Activated CD4-positive, alpha-beta memory T cell treated with anti-CD3 and anti-CD28 coated beads for 36 hours (primary cell): ENCODE data around the gene GRID1. TPM values are rescaled to one million over a fixed set of nuclear protein-coding genes. Genes with fewer than 3 reads are reported as not detected.

Experiments used
- CTCF ChIA-PET: fragments of 350-600 bp; sonication (Branson Sonifier 250); formaldehyde crosslinking; loops from one replicate; lab custom pipeline; 2021; ENCODE audit warnings: antibody characterized with exemption, inconsistent platforms; lab: Charles Lee
- POLR2A ChIA-PET: fragments of 350-600 bp; sonication (Branson Sonifier 250); formaldehyde crosslinking; loops from one replicate; lab custom pipeline; 2021; ENCODE audit warnings: antibody characterized with exemption; lab: Charles Lee
- DNase-seq: peaks from one replicate; pipeline ENCODE4 v3.0.0-alpha.2; 2020
- H3K27ac Mint-ChIP-seq: one replicate; pipeline ENCODE4 v1.8.0; 2021; ENCODE audit warnings: mixed read lengths
- H3K27me3 Mint-ChIP-seq: one replicate; pipeline ENCODE4 v1.8.0; 2021; ENCODE audit warnings: mixed read lengths
- H3K36me3 Mint-ChIP-seq: one replicate; pipeline ENCODE4 v1.8.0; 2021; ENCODE audit warnings: mixed read lengths
- H3K4me1 Mint-ChIP-seq: one replicate; pipeline ENCODE4 v1.8.0; 2021; ENCODE audit warnings: low read depth, mixed read lengths
- H3K4me3 Mint-ChIP-seq: one replicate; pipeline ENCODE4 v1.8.0; 2021; ENCODE audit warnings: mild to moderate bottlenecking, mixed read lengths
- H3K9me3 Mint-ChIP-seq: one replicate; pipeline ENCODE4 v1.8.0; 2021; ENCODE audit warnings: mixed read lengths
- intact Hi-C: fragments of 100-400 bp; cut with micrococcal nuclease; formaldehyde crosslinking; loops from one replicate; pipeline ENCODE4 v1.15.1; 2023
- total RNA-seq, 2 experiments: library from RNA; stranded (reverse); gene quantifications; one replicate each; pipeline ENCODE4 v1.2.3, GENCODE V29; 2021

The GRID1 gene
- total RNA-seq, 2 experiments from 2014 or later: not detected

DNA sequence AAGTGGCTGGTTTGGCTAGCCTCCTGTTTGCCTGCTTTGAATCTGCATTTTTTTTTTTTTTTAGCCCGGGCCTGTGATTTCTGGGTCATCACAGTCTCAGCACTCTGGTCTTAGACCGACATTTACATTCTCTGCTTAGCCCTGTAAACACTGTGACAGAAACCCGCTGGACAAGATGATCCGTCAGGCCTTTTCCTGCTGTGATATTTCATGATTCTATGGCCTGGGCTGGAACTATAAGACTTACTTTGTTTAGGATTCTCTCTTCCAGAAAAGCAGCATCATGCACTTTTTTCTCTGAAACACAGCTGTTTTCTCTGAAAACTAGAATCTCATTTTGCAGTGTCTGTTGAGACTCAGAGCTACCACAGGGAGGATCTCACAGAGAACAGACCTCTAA lies 705.5 kb downstream of the GRID1 start:
- Mint-ChIP-seq H3K4me1 (no peaks in the 10 kb centered on the region), H3K27ac (no peak overlapping the region), H3K27me3 (no peaks in the 10 kb centered on the region), H3K9me3 (no peaks in the 10 kb centered on the region), H3K4me3 (no peak overlapping the region), H3K36me3 (no peaks in the 10 kb centered on the region)
- intact Hi-C loops: no loop called here
- no peak for DNase-seq
- ChIA-PET CTCF (no interaction called here), POLR2A (no interaction called here)

DNA sequence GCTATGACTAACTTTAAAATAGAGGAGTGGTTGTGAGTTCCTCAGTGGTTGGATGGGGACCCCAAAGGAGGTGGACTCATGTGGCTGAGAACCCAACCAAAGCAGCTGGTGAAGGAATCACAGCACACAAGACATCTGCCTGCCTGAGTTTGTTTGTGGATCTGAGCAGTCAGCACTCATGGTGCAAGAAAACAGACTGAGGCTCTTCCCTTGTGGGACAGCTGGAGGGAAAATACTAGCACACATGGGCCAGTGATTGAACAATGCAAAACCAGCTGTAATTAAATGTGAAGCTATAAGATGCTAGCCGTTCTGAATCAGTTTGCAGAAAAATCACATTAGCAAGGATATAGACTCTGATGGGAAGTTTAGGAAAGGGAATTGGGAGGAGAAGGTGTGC lies 707.3 kb downstream of the GRID1 start:
- Mint-ChIP-seq H3K36me3 (no peaks in the 10 kb centered on the region), H3K4me3 (no peak overlapping the region), H3K4me1 (no peaks in the 10 kb centered on the region), H3K27ac (no peak overlapping the region), H3K27me3 (no peaks in the 10 kb centered on the region), H3K9me3 (no peaks in the 10 kb centered on the region)
- CTCF ChIA-PET: no interaction called here
- POLR2A ChIA-PET: no interaction called here
- no peak for DNase-seq
- intact Hi-C loops: no loop called here

DNA sequence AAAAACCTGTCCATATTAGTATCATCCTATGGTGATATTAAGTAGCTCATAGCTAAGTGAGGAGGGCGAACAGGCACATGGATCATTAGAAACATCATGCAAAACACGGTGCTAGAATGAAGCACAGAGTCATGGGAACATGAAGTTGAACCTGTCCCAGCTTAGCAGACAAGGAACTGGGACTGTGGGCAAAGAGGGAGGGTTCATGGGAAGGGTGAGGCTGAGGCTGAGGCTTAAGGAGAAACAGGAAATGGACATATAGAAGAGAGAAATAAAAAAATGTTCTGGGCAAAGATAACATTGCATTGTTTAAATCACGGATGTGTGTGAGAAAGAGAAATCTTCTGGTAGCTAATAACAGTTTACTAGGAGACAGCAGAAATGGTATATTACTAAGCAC lies 708.1 kb downstream of the GRID1 start:
- intact Hi-C loops: no loop called here
- Mint-ChIP-seq H3K4me3 (no peak overlapping the region), H3K27me3 (no peaks in the 10 kb centered on the region), H3K36me3 (no peaks in the 10 kb centered on the region), H3K4me1 (no peaks in the 10 kb centered on the region), H3K9me3 (no peaks in the 10 kb centered on the region), H3K27ac (no peak overlapping the region)
- ChIA-PET CTCF (no interaction called here), POLR2A (no interaction called here)
- DNase-seq: no peak

DNA sequence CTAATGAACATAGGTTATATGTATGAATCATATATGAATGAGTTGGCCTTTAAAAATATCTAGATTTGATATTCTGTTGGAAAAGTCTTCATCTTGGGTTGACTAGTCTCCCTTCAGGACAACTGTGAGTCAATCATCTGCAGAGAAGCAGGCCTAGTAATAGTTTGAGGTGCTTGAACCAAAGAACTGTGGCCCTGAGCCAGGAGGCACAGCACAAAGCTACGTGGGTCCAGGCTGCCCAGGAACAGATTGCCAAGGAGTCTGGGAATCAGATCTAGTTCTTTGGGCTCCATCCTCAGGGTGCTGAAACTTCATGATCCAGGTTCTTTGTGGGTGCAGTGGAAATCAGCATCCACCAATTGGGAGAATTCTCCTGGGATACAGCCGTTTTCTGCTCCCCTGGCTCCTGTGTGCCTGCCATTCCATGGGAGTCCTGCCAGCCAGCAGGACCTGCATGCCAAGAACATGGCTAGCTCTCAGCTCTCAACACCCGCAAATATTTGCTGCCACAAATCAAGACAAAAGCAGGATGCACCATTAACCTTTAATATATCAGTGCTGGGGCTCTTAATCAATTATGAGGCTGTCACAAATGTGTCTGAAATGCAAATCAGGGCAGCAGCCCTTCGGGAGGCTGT lies 709.0 kb downstream of the GRID1 start:
- intact Hi-C loops: no loop called here
- DNase-seq: no peak
- Mint-ChIP-seq H3K9me3 (no peaks in the 10 kb centered on the region), H3K4me1 (no peaks in the 10 kb centered on the region), H3K4me3 (no peak overlapping the region), H3K27me3 (no peaks in the 10 kb centered on the region), H3K36me3 (no peaks in the 10 kb centered on the region), H3K27ac (no peak overlapping the region)
- POLR2A ChIA-PET: no interaction called here
- CTCF ChIA-PET: interaction anchor here (0.6 kb wide), 1 partner anchor 14 kb away, joined by 3 read pairs; no protein-coding TSS in a partner anchor

DNA sequence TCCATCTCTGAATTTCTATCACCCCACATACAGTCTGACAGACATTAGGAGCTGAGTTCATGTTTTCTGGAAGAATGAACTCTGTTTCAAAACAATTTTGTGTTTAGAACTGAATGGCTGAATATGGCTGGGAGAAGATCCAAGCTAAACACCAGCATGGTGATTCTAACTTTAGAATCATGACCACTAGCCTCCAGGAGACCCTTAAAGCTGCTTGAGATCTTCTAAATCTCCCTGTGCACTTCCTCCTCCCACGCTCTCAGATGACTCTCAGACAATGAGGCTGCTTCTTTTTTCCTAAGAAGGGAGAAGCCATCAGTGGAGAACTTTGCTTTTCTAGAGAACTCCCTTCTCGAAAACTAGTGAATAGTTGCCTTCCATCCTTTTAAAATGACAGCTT lies 711.2 kb downstream of the GRID1 start:
- POLR2A ChIA-PET: interaction anchor here (1.1 kb wide), 1 partner anchor 10 kb away, joined by 3 read pairs; no protein-coding TSS in a partner anchor
- H3K36me3 Mint-ChIP-seq: no peaks in the 10 kb centered on the region
- no peaks in the 10 kb centered on the region for H3K9me3 Mint-ChIP-seq
- H3K27ac Mint-ChIP-seq: no peak overlapping the region
- no peaks in the 10 kb centered on the region for H3K4me1 Mint-ChIP-seq
- H3K27me3 Mint-ChIP-seq: no peaks in the 10 kb centered on the region
- CTCF ChIA-PET: no interaction called here
- no peak for DNase-seq
- intact Hi-C loops: no loop called here
- H3K4me3 Mint-ChIP-seq: no peak overlapping the region

DNA sequence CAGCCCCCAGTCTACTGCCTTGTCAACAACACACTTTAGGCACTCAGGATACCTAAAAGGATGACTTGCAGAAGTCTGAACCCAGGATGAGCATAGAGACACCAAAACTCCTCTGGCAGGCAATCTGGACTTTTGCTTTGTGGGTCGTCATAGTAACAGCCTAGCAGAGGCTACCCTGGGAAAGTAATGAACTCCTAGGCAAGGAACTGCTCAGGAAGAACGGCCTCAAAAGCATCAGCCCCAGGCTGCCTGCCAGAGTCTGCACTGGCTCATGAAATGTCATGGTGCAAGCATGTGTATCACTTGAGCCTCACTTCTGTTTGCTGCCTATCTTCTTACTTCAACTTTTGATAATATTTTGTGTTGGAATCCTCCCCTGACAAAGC lies 715.1 kb downstream of the GRID1 start:
- intact Hi-C loops: no loop called here
- H3K4me1 Mint-ChIP-seq: no peaks in the 10 kb centered on the region

DNA sequence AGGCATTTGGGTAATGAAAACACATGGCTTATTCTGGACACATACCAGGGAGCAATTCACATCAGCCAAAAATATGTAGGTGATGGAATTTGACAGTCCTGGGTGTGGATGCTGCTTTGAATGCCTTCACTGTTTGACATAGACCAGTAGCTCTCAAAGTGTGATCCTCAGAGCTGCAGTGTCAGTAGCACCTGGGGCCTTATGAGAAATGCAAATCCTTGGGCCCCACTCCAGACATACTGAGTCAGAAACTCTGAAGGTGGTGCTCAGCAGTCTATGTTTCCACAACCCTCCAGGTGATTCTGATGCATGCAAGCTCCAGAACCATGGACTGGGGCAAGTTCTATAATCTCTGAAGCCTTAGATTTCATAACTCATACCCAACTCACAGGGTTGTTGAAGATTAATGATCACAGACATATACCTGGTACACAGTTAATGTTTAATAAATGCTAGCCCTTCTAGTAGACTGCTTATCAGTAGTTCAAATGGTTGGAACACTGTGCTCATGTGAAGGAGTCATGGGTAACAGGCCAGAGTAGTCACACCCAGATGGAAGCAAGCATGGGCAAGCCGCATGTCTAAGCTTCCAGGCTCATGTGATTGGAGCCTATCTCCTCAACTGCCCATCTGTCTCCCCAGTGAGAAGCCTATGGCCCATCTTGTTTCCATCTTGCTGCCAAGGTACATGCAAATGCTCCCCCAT lies 715.7 kb downstream of the GRID1 start:
- H3K4me3 Mint-ChIP-seq: no peak overlapping the region
- H3K27ac Mint-ChIP-seq: no peak overlapping the region
- CTCF ChIA-PET: no interaction called here

More for the DNA sequence above, 715.1 kb downstream of the GRID1 start:
- no peaks in the 10 kb centered on the region for H3K9me3 Mint-ChIP-seq
- H3K27ac Mint-ChIP-seq: no peak overlapping the region
- no peak for DNase-seq
- ChIA-PET CTCF (no interaction called here), POLR2A (no interaction called here)
- no peaks in the 10 kb centered on the region for H3K27me3 Mint-ChIP-seq
- no peak overlapping the region for H3K4me3 Mint-ChIP-seq
- H3K36me3 Mint-ChIP-seq: no peaks in the 10 kb centered on the region

DNA sequence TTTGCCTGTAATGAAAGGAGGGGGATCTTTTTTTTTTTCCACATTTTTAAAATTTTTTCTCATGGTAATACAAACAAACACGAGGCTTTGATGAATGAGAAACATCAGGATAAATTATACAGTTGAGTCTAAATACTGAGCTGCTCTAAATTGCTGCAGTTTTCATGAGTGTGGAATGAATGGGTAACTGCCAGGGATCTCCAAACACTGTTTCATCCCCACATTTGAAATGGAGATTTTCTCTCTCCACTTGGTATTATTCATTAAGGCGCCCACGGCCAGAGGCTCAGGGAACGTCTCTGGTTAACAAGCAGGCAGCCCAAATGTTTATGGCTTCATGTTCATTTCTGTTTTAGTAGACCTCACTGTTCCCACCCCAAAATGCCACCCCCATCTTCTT lies 717.1 kb downstream of the GRID1 start:
- no peak for DNase-seq
- CTCF ChIA-PET: interaction anchor here (0.5 kb wide), 1 partner anchor 103 kb away, joined by 4 read pairs; no protein-coding TSS in a partner anchor
- intact Hi-C loops: no loop called here
- Mint-ChIP-seq H3K27ac (no peak overlapping the region), H3K4me3 (no peak overlapping the region), H3K27me3 (no peaks in the 10 kb centered on the region), H3K9me3 (no peaks in the 10 kb centered on the region), H3K36me3 (no peaks in the 10 kb centered on the region), H3K4me1 (no peaks in the 10 kb centered on the region)
- POLR2A ChIA-PET: no interaction called here

More for the DNA sequence above, 715.7 kb downstream of the GRID1 start:
- Mint-ChIP-seq H3K9me3 (no peaks in the 10 kb centered on the region), H3K4me1 (no peaks in the 10 kb centered on the region), H3K27me3 (no peaks in the 10 kb centered on the region), H3K36me3 (no peaks in the 10 kb centered on the region)
- intact Hi-C loops: no loop called here
- DNase-seq: no peak
- POLR2A ChIA-PET: no interaction called here

DNA sequence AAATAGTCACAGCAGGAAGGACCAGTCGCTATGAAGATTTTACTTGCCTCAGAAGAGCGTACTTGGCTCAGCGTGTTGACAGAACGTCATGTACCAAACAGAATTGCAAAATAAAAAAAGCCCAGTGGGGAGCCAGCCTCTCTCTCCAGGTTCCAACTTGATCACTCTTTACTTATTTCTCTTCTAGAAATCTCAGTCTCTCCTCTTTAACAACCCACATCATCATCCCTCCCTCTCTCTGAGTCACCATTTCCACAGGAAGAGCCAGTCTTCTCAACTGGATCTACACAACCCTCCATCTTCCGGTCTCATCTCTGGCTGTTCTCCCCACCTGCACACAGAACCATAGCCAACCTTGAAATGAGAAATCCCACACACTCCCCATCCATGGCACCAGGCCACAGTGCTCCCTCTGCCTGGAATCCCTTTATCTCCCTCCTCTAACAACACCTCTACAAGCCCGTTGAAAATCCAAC lies 718.3 kb downstream of the GRID1 start:
- CTCF ChIA-PET: no interaction called here

DNA sequence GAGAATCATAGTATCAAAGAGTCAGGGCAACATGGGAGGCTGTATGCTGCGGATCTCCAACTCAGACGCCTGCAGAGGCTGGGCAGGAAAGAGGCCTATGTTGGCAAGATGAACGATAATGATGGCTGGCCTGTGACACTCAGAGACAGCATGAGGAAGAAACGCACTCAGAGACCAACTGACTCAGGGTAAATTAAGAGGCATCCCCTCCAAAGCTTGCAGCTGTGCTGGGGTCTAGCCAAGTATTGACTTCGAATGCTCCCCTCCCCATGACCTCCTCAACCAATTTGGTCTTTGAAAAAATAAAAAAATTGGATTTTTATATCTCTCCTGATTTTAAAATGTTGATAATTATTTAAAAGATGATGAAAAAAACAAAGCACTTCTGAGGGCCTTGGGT lies 718.9 kb downstream of the GRID1 start:
- no peak overlapping the region for H3K4me3 Mint-ChIP-seq
- POLR2A ChIA-PET: no interaction called here
- H3K9me3 Mint-ChIP-seq: no peaks in the 10 kb centered on the region
- CTCF ChIA-PET: no interaction called here
- H3K4me1 Mint-ChIP-seq: no peaks in the 10 kb centered on the region
- H3K27me3 Mint-ChIP-seq: no peaks in the 10 kb centered on the region
- H3K36me3 Mint-ChIP-seq: no peaks in the 10 kb centered on the region
- DNase-seq: no peak
- intact Hi-C loops: no loop called here
- H3K27ac Mint-ChIP-seq: no peak overlapping the region

More for the DNA sequence above, 718.3 kb downstream of the GRID1 start:
- no peaks in the 10 kb centered on the region for H3K36me3 Mint-ChIP-seq
- DNase-seq: no peak
- no peaks in the 10 kb centered on the region for H3K9me3 Mint-ChIP-seq
- H3K27ac Mint-ChIP-seq: no peak overlapping the region
- no peak overlapping the region for H3K4me3 Mint-ChIP-seq
- no peaks in the 10 kb centered on the region for H3K27me3 Mint-ChIP-seq
- intact Hi-C loops: no loop called here
- POLR2A ChIA-PET: no interaction called here
- no peaks in the 10 kb centered on the region for H3K4me1 Mint-ChIP-seq

DNA sequence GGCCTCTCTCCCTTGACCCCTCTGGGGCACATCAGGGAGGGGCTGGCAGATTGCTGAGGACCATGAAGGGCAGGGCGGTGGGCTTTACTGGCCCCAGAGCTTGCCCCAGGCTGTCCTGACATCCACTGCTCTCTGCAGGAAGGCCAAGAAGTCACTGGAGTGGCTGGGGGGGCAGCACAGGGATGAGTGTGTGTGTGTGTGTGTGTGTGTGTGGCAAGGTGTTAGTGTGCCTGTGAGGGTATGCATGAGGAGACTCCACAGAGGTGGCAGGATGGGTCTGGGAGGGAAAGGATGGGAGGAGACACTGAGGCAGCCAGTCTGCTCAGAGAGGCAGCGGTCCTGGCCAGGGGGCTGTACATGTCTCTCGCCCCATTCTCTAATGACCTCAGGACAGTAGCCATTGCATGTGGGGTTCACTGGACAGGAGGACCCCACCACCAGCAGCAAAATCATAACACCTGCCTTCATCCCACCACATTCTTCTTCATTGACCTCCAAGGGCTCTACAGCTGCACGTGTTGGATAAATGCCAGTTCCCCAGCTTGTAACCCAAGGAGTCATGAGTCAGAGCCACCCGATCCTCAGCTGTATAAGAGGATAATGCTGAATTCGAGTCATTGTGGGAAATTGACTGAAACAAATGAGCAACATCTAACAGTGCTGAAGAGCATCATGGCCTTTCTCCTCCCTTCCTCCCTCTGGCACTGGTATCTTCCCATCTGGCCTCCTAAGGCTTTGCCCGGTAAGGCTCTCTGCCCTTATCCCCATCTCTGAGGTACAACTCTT lies 720.5 kb downstream of the GRID1 start:
- H3K27me3 Mint-ChIP-seq: no peaks in the 10 kb centered on the region
- no peak overlapping the region for H3K4me3 Mint-ChIP-seq
- H3K27ac Mint-ChIP-seq: no peak overlapping the region
- no peaks in the 10 kb centered on the region for H3K4me1 Mint-ChIP-seq
- H3K9me3 Mint-ChIP-seq: no peaks in the 10 kb centered on the region
- ChIA-PET POLR2A (no interaction called here), CTCF (no interaction called here)
- H3K36me3 Mint-ChIP-seq: no peaks in the 10 kb centered on the region
- DNase-seq: no peak
- intact Hi-C loops: no loop called here

DNA sequence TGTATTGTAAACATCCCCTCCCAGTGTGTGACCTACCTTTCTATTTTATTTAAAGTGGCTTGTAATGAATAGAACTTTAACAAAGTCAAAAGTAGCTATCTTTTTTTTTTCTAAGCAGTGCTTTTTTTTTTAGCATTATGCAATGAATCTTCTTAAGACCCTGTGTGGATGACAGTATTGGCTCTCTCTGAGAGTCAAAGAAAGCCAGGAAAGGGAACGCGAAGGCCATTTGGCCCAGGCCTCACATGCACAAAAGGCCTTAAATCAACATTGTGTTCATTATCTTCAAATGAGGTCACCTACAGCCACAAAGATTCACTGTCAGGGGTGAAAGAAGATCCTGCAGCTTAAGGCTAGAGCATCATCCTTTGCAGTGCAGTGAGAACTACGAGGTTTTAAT lies 721.5 kb downstream of the GRID1 start:
- ChIA-PET CTCF (no interaction called here), POLR2A (no interaction called here)
- no peak for DNase-seq
- Mint-ChIP-seq H3K27me3 (no peaks in the 10 kb centered on the region), H3K36me3 (no peaks in the 10 kb centered on the region), H3K9me3 (no peaks in the 10 kb centered on the region), H3K4me3 (no peak overlapping the region), H3K27ac (no peak overlapping the region), H3K4me1 (no peaks in the 10 kb centered on the region)
- intact Hi-C loops: no loop called here
